ENCODE measurements around the gene SVEP1. TPM values are rescaled to one million over a fixed set of nuclear protein-coding genes. Genes with fewer than 3 reads are reported as not detected.

Gene SVEP1
- polyA plus RNA-seq, 3 donors = under 0.01 TPM; not detected in 2

DNA sequence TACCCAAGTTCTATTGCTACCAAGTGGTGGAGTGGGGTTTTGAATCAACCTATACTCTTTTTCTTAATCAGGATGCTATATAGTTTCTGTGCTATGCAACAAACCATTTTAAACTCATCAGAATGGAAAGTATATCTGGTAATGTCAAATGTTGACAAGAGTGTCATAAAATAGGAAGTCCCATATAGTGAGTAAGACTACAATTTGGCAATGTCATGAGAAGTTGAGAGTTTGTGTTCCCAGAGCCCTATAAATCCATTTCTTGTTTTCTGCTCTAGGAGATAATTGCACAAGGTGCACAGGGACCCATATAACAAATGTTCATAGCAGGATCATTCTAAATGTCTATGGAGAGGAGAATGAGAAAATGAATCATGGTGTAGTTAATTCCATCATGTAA, 132.1 kb downstream of the SVEP1 start:
- intact Hi-C loops (cut with micrococcal nuclease) = no loop called here

DNA sequence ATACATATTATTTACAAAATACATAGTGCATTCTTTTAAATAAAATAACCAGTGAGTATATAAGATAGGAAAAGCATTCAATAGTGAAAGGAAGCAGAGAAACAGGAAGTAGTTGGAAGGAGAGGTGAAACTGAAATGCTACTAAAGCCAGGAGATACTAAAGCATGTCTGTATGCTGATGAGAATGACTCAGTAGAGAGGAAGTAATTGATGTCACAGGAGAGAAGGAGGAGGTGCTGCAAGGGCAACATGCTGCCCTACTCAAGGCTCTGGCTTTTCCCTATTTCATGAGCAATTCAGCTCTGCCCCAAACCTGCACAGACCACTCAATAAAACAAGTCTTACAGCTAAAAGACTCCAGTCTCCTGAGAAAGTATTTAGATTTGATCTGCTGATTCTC, 133.4 kb downstream of the SVEP1 start:
- Histone ChIP-seq H3K4me3 (replicated peaks in 1 of 3; ENCODE audit: low read depth in 2 of 3, low read length in 3 of 3) (no peak overlapping the region), H2AFZ (ENCODE audit: insufficient read depth, low read depth, low read length, poor library complexity, severe bottlenecking) (no peak overlapping the region), H3K79me2 (ENCODE audit: insufficient read depth, low read length) (no peaks in the 10 kb centered on the region), H3K4me2 (replicated peaks; ENCODE audit: extremely low read depth, low read length, poor library complexity, severe bottlenecking) (no peak overlapping the region), H3K27ac (ENCODE audit: low read depth in 1 of 2, low read length in 2 of 2) (no peak overlapping the region), H4K20me1 (ENCODE audit: insufficient read depth, low read length) (no peaks in the 10 kb centered on the region), H3K9me3 (replicated peaks in 1 of 2; ENCODE audit: control insufficient read depth in 1 of 2, insufficient read depth in 1 of 2, low read length in 2 of 2) (no peaks in the 10 kb centered on the region), H3K4me1 (ENCODE audit: control insufficient read depth in 1 of 2, insufficient read depth in 2 of 2, low read length in 2 of 2) (no peaks in the 10 kb centered on the region), H3K9ac (ENCODE audit: insufficient read depth, low read length, poor library complexity, severe bottlenecking) (no peak overlapping the region), H3K36me3 (replicated peaks in 1 of 2; ENCODE audit: control insufficient read depth in 1 of 2, insufficient read depth in 2 of 2, low read length in 2 of 2) (no peaks in the 10 kb centered on the region), H3K27me3 (ENCODE audit: control insufficient read depth in 2 of 2, insufficient read depth in 2 of 2, low read length in 2 of 2) (peaks cover 0 to 2% of the 10 kb centered on the region in 2 donors)
- intact Hi-C loops (cut with micrococcal nuclease) = no loop called here
- H3K9me3 Mint-ChIP-seq = peaks cover 0 to 10% (median 6%) of the 10 kb centered on the region in 7 donors
- no peaks in the 10 kb centered on the region for H3K36me3 Mint-ChIP-seq
- H3K4me3 Mint-ChIP-seq = no peak overlapping the region
- TF ChIP-seq CTCF (IDR thresholded peaks at IDR 0.05) = no peak
- peak; percentile 3 to 44 (median 44) for DNase-seq
- peaks cover 2% of the 10 kb centered on the region for H3K4me1 Mint-ChIP-seq
- H3K27ac Mint-ChIP-seq = no peak overlapping the region
- H3K27me3 Mint-ChIP-seq (ENCODE audit: low read depth in 3 of 3) = peaks cover 0 to 15% (median 4%) of the 10 kb centered on the region in 3 donors

More for the DNA sequence above, 132.1 kb downstream of the SVEP1 start:
- no peaks in the 10 kb centered on the region for H3K4me1 ChIP-seq (ENCODE audit: control insufficient read depth in 1 of 2, insufficient read depth in 2 of 2, low read length in 2 of 2)
- peaks cover 2% of the 10 kb centered on the region for H3K4me1 Mint-ChIP-seq
- no peak overlapping the region for H3K4me3 ChIP-seq (replicated peaks in 1 of 3; ENCODE audit: low read depth in 2 of 3, low read length in 3 of 3)
- no peaks in the 10 kb centered on the region for H4K20me1 ChIP-seq (ENCODE audit: insufficient read depth, low read length)
- no peak overlapping the region for H3K4me2 ChIP-seq (replicated peaks; ENCODE audit: extremely low read depth, low read length, poor library complexity, severe bottlenecking)
- H3K27me3 Mint-ChIP-seq (ENCODE audit: low read depth in 3 of 3) = peaks cover 0 to 17% (median 4%) of the 10 kb centered on the region in 3 donors
- H3K9ac ChIP-seq (ENCODE audit: insufficient read depth, low read length, poor library complexity, severe bottlenecking) = no peak overlapping the region
- H3K79me2 ChIP-seq (ENCODE audit: insufficient read depth, low read length) = no peaks in the 10 kb centered on the region
- H2AFZ ChIP-seq (ENCODE audit: insufficient read depth, low read depth, low read length, poor library complexity, severe bottlenecking) = no peak overlapping the region
- peak in 2 of 3 donors; percentile 3 to 17 for DNase-seq
- no peak for TF ChIP-seq CTCF (IDR thresholded peaks at IDR 0.05)
- no peak overlapping the region for H3K4me3 Mint-ChIP-seq
- no peaks in the 10 kb centered on the region for H3K9me3 ChIP-seq (replicated peaks in 1 of 2; ENCODE audit: control insufficient read depth in 1 of 2, insufficient read depth in 1 of 2, low read length in 2 of 2)
- H3K9me3 Mint-ChIP-seq = peaks cover 0 to 9% (median 6%) of the 10 kb centered on the region in 7 donors
- H3K27ac ChIP-seq (ENCODE audit: low read depth in 1 of 2, low read length in 2 of 2) = no peak overlapping the region
- H3K27me3 ChIP-seq (ENCODE audit: control insufficient read depth in 2 of 2, insufficient read depth in 2 of 2, low read length in 2 of 2) = no peaks in the 10 kb centered on the region
- H3K36me3 Mint-ChIP-seq = no peaks in the 10 kb centered on the region
- H3K36me3 ChIP-seq (replicated peaks in 1 of 2; ENCODE audit: control insufficient read depth in 1 of 2, insufficient read depth in 2 of 2, low read length in 2 of 2) = no peaks in the 10 kb centered on the region
- H3K27ac Mint-ChIP-seq = no peak overlapping the region

All from CD14-positive monocyte (primary cell).